ENCODE measurements around the gene MYO9B. TPM values are rescaled to one million over a fixed set of nuclear protein-coding genes. Genes with fewer than 3 reads are reported as not detected.
"Not testable (repeated sequence)": the region's sequence is repeated elsewhere in the genome, so short reads cannot be mapped to it uniquely, and the experiment has no call there.

The MYO9B gene
- total RNA-seq, 1 donor from 2014 or later = 24.0 TPM

DNA sequence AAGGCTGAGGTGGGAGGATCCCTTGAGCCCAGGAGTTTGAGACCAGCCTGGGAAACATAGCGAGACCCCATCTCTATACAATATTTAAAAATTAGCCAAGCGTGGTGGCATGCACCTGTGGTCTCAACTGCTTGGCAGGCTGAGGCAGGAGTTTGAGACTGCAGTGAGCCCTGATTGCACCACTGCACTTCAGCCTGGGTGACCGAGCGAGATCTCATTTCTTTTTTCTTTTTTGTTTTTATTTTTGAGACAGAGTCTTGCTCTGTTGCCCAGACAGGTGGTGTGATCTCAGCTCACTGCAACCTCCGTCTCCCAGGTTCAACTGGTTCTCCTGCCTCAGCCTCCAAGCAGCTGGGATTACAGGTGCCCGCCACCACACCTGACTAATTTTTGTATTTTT lies 116.2 kb downstream of the MYO9B start:
- DNase-seq = not testable (repeated sequence)

DNA sequence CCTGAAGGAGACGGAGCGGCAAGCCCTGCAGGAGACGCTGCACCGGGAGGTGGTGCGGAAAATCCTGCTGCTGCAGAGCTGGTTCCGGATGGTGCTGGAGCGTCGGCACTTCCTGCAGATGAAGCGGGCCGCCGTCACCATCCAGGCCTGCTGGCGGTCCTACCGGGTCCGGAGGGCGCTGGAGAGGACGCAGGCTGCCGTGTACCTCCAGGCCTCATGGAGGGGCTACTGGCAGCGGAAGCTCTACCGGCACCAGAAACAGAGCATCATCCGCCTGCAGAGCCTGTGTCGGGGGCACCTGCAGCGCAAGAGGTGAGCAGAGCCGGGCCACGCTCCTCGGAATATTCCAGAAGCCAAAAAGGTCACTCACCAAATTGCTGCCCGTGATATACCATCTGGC lies 117.2 kb downstream of the MYO9B start:
- no peak for DNase-seq

DNA sequence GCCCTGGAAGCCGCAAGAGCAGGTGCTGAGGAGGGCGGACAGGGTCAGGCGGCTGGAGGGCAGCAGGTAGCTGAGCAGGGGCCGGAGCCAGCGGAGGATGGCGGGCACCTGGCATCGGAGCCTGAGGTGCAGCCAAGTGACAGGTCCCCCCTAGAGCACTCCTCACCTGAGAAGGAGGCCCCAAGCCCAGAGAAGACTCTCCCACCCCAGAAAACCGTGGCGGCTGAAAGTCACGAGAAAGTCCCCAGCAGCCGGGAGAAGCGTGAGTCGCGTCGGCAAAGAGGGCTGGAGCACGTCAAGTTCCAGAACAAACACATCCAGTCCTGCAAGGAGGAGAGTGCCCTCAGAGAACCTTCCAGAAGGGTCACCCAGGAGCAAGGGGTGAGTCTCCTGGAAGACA lies 119.0 kb downstream of the MYO9B start:
- DNase-seq = no peak

DNA sequence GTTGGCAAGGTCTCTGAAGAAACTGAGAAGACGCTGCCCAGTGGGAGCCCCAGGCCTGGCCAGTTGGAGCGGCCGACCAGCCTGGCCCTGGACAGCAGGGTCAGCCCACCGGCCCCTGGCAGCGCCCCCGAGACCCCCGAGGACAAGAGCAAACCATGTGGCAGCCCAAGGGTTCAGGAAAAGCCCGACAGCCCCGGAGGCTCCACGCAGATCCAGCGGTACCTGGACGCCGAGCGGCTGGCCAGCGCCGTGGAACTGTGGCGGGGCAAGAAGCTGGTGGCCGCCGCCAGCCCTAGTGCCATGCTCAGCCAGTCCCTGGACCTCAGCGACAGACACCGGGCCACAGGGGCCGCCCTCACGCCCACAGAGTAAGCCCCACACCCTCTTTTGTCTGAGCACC lies 119.5 kb downstream of the MYO9B start:
- DNase-seq = no peak

DNA sequence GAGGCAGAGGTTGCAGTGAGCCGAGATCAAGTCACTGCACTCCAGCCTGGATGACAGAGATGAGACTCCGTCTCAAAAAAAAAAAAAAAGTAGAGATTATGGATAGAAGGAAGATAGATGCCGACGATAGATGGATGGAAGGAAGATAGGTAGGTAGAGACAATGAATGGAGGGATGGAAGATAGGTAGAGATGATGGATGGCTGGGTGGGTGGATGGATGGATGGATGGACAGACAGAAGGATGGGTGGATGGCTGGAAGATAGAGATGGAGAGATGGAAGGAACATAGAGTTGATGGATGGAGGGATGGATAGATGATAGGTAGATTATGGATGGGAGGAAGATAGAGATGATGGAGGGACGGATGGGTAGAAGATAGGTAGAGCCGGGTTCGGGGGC lies 121.0 kb downstream of the MYO9B start:
- DNase-seq = no peak

DNA sequence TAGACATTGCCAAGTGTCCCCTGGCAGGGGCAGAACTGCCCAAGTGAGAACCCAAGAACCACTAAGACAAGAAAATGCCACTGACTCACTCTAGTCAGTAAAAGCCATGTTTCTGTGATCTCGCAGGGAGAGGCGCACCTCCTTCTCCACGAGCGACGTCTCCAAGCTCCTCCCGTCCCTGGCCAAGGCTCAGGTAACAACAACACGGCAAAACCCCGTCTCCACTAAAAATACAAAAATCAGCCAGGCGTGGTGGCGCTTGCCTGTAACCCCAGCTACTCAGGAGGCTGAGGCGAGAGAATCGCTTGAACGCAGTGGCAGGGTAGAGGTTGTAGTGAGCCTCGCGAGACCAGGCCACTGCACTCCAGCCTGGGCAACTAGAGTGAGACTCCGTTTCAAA lies 122.1 kb downstream of the MYO9B start:
- no peak for DNase-seq

DNA sequence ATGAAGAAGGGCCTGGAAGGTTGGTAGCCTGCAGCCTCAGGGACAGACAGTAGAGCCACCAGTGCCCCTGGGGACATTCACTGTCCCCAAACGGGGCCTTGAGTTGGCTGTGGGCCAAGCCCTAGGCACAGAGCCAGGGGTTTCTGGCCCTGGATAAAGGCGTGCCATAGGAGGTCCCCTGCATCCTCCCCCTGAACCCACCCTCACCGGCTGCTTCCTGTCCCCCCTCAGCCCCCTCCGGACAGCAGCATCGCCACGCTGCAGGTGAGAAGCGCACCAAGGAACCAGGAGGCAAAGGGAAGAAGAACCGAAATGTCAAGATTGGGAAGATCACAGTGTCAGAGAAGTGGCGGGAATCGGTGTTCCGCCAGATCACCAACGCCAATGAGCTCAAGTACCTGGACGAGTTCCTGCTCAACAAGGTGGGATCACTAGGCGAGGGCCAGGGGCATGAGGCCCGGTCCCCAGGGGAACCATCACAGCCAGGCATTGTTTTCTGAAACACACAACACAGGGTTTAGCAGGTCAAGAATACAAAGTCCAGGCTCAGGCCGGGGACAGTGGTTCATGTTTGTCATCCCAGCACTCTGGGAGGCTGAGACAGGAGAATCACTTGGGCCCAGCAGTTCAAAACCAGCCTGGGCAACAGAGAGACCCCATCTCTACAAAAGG lies 125.0 kb downstream of the MYO9B start:
- DNase-seq = no peak

DNA sequence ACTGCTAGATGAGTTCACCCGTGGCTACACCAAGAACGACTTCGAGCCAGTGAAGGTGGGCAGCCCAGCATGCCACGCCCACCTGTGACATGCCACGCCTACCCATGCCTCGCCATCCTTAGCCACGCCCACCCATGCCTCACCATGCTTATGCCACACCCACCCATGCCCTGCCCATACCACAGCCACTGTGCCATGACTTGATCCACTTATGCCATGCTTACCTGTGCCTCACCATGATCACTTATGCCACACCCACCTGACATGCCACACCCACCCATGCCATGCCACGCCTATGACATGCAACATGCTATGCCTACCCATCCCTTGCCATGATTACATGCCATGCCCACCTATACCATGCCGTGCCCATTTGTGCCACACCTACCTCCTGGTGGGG lies 126.7 kb downstream of the MYO9B start:
- no peak for DNase-seq

DNA sequence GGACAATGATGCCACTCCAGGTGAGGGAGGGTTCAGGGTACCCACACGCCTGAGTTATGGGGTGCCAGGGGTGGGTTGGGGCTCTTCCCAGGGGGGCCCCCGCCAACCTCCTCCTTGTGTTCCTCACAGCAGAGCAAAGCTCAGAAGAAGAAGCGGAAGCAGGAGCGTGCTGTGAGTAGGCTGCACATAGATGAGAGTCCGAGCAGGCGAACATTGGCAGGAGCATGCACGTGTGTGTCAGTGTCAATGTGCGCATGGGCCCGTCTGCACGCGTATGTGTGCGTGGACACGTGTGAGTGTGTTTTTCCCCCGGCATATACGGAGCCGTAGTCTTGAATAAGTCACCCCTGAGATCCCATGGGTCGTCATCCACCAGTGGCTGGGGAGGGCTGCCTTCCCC lies 127.1 kb downstream of the MYO9B start:
- no peak for DNase-seq

DNA sequence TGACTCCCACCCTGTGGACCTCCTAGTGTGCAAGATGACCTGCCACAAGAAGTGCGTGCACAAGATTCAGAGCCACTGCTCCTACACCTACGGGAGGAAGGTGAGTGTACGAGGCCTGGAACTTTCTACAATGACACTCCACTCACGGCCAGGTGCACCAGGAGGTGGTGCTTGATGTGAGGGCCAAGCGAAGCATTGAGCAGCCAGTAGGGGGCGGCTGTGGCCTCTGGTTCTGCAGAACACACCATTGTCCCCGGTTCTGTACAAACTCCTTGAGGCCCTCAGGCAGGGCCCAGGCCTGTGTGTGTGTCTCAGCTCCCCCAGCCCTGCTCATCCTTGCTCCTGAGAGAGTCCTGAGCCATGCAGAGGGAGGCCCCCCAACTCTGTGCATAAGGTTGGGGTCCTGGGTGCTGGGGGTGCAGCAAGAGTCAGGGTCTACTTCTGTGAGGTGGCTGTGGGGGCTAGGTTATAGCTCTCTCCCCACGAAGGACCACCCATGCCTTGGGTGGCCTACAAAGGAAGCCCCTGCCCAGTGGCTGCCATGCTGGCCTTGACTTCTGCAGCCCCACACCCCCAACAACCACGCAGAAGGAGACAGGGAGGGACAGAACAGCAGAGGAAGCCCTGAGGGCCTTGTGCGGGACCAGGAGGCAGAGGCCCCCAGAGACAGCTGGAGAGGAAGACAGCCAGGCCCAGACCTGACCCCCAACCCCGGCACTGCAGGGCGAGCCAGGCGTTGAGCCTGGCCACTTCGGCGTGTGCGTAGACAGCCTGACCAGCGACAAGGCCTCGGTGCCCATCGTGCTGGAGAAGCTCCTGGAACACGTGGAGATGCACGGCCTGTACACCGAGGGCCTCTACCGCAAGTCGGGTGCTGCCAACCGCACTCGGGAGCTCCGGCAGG lies 129.9 kb downstream of the MYO9B start:
- peak; percentile 17 for DNase-seq

DNA sequence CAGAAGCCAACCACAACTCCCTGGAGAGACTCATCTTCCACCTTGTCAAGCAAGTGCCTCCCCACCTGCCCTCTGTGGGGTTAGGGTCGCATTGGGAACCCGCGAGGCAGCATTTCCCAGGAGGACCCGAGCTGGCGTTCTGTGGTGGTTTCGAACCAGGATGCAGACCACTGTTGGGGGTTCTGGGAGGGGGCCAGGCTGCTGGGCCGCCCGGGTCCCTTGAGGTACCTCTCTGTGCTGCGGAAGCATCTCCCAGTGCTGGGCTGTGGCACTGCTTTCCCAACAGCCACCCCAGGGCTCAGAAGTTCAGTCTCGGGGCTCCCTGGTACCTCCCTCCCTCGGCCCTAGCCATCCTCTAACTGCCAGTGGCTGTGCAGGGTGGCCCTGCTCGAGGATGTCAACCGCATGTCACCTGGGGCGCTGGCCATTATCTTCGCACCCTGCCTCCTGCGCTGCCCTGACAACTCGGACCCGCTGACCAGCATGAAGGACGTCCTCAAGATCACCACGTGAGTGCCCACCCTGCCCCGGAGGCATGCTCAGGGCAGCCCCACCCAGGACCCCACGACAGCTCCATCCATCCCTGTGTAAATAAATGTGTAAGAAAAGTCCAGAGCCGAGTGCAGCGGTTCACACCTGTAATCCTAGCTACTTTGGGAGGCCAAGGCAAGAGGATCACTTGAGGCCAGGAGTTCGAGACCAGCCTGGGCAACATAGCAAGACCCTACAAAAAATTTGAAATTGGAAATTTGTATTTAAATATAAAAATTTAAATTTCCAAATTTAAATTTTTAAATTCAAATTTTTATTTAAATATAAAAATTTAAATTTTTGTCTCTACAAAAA lies 131.4 kb downstream of the MYO9B start:
- no peak for DNase-seq

DNA sequence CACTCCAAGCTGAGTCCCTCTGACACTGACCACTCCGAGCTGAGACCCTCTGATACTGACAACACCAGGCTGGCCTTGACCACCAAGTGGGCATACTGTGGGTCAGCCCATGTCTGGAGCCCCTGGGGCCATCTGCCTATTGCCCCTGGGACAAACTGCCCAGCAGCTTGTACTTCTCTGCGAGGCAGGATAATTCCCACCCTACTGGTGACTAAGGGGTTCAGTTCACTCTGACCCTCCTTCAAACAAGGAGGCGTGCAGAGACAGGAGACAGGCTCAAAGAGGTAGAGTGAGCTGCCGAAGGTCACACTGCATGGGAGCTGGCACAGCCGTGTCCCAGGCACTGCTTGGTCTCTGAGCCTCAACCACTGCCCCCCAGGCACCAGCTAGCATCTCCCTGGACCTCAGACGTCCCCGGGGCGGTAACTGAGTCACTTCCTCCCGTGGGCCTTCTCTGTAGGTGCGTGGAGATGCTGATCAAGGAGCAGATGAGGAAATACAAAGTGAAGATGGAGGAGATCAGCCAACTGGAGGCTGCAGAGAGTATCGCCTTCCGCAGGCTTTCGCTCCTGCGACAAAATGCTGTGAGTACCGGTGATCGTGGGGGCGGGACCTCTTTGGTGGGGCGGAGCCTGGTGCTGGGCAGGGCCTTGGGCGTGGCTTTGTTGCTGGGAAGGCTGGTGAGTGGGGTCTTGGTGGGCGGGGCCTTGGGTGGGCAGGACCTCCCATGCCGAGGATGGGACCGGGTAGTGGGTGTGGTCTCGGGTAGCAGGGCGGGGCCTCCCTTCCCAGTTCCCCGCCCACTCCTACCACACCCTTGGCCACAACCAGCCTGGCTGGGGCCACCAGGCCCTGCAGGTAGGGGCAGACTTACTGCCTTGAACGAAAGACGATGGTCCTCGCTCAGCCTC lies 133.8 kb downstream of the MYO9B start:
- DNase-seq = no peak

DNA sequence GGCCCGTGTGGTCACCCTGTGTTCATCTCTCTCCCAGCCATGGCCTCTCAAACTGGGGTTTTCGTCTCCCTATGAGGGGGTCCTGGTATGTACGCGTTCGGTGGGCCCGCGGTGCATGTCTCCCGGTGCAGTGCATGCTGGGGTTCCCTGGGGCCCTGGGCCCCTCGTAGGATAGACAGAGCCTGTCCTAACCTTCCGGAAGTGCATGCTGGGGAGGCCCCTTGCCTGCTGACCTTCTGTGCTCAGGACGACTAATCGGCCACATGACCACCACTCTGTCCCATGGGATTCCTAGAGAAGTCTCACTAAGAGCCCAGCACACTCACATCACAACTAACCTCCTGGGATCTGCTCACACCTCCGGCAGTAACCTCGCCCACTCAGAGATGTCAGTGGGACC lies 134.7 kb downstream of the MYO9B start:
- DNase-seq = no peak

DNA sequence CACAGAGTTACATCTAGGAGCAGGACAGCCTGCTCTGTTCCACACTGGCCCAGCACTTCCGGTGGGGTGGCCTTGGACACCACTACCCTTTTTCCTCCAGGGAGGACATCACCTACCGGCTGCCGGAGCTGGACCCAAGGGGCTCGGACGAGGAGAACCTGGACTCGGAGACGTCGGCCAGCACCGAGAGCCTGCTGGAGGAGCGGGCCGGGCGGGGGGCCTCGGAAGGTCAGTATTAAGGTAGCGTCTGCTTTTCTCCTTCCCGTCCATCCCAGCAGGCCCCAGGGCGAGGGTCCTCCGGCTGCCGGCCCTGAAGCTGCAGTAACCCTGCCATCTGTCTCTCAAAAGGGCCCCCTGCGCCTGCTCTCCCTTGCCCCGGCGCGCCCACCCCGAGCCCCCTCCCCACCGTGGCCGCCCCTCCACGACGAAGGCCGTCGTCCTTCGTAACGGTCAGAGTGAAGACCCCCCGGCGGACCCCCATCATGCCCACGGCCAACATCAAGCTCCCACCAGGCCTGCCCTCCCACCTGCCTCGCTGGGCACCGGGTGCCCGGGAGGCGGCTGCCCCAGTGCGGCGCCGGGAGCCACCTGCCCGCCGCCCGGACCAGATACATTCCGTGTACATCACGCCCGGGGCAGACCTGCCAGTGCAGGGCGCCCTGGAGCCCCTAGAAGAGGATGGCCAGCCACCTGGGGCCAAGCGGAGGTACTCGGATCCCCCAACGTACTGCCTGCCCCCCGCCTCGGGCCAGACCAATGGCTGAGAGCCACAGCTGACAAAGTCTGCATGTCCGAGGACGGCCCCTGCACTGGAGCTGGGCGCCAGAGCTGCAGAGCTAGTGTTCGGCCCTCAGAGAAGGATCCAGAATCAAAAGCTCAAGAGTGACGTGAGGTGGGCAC lies 136.2 kb downstream of the MYO9B start:
- no peak for DNase-seq

DNA sequence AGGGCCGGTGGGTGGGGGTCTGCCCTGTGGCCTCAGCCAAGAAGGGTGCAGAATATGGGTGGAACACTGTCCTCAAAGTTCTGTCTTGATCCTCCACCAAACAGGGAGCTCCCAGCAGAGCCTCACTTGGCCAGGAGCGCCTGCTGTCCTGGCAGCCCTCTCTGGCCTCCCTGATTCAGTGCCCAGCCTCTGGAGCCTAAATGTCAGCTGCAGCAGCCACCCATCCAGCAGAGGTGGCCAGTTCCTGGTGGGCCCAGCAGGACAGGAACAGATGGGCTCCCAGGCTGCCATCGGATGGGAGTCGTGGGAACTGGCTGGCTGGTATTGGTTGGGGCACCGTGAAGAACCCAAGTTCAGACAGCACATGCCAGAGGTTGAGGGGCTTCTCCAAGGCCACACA lies 137.8 kb downstream of the MYO9B start:
- DNase-seq = no peak

DNA sequence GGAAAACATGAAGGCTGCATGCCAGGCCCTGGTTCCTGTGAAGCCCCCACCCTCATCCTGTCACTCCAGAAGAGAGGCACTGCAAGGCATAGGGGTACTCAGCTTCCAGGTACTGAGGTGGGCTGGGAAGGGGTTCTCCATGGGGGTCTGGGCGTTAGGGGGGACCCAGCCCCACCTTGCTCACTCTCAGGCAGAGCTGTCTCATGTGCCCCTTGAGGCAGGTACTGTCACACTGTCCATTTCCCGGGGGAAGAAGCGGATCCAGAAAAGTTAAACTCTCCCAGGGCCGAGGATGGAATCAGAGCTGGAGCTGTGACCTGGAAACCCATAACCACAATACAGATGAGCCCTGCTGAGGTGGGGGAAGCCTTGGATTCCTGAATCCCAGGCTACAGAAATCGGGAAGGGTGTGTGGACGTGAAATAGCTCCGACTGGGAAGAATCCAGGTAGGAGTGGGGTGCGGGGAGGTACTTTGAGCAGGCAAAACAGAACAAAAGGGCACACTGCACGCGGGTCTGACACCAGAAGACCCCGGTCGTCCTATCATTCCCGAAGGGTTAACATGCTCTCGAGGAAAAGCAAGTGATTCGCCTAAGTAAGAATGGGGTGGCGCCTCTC lies 139.0 kb downstream of the MYO9B start:
- DNase-seq = no peak

DNA sequence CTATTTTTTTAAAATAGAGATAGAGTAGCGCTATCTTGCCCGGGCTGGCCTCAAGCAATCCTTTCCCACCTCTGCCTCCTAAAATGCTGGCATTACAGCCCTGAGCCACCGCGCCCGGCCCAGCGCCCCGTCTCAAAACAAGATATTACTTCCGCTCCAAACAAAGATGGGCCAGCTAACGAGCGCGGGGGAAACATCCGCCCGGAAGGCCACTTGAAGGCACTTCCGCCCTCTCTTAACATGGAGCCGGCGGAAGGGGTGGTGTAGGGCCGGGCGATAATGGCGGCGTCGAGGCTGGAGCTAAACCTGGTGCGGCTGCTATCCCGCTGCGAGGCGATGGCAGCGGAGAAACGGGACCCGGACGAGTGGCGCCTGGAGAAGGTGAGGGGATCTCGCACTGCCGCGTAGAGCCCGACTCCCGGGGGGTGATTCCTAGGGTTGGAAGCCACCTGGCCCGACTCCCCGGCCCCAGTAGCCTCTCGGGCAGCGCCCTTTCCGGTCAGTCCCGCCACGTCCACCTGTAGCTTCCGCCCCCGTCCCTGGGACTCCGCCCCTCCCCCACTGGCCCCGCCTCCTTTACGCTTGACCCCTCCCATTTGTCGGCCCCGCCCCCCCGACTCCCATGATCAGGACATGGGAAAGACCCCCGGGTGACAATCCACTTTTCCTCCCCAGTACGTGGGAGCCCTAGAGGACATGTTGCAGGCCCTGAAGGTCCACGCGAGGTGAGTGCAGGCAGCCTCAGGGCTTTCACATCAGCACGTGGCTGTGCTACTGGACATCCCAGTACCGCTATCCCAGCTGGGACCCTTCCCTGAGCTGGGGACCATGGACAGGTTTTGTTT lies 139.8 kb downstream of the MYO9B start, which contains the start of gene USE1:
TSS of gene USE1 (plus strand) at position 231 of the 845 bp plus-strand sequence. CDS start at position 280, 49 bp downstream.
- peak; percentile 84 for DNase-seq

DNA sequence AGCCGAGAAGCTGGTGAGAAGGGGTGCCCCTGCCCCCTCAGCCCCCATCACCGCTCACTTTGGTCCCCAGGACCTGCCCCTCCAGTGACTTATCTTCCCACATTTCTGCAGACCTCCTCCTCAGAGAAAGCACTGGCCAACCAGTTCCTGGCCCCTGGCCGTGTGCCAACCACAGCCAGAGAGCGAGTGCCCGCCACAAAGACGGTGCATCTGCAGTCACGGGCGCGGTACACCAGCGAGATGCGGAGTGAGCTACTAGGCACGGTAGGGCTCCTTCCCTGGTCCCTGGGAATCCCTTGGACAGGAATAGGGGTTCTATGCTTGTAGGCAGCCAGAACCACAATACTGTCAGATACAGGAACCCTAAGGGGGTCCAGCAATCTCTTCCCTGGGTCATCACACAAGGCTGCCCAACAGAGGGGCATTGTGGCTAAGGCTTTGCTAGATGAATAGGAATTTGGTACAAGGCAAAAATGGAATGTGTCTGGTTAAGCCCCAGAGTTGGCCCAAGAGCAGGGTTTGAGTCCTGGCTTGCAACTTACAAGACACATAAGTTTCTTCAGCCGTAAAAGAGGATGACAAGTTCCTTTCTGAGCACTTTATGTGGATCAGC lies 140.6 kb downstream of the MYO9B start:
- no peak for DNase-seq

DNA sequence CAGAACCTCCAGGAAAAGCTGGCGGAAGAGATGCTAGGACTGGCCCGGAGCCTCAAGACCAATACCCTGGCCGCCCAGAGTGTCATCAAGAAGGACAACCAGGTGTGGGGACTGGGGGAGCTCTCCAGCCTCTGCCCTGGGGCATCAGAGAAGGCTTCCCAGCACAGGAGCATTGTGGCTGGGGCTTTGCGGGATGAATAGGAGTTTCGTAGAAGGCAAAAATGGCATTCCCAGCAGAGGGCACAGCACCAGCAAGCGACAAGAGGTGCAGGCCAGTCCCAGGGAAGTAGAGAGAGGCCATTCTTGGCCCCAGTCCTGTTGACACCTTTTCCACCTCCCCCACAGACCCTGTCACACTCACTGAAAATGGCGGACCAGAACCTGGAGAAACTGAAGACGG lies 143.7 kb downstream of the MYO9B start:
- no peak for DNase-seq
